K562 (cell line): ENCODE measurements around the gene SEH1L. TPM values are rescaled to one million over a fixed set of nuclear protein-coding genes. Genes with fewer than 3 reads are reported as not detected.

Experiments
- ELK3 ChIP-seq: fragments of 450-650 bp; formaldehyde crosslinking; IDR thresholded peaks from 2 replicates; pipeline ENCODE4 v1.4.0; 2020; ENCODE audit warnings: mild to moderate bottlenecking
- FIP1L1 ChIP-seq: fragments of 200-400 bp; formaldehyde crosslinking; IDR thresholded peaks from 2 replicates; pipeline ENCODE4 v1.6.1; 2018; ENCODE audit warnings: mild to moderate bottlenecking, low read depth, low read length; ENCODE audit not compliant: poor library complexity, severe bottlenecking
- HES1 ChIP-seq: fragments of 450-650 bp; IDR thresholded peaks from 2 replicates; pipeline ENCODE4 v1.6.1; 2016; ENCODE audit warnings: low read depth, mild to moderate bottlenecking, moderate library complexity
- HMGXB4 ChIP-seq: sonication (generic); formaldehyde crosslinking; IDR thresholded peaks from 2 replicates; pipeline ENCODE4 v1.8.1; 2023; ENCODE audit warnings: mild to moderate bottlenecking, missing genetic modification reagents
- HNRNPUL1 ChIP-seq: fragments of 200-400 bp; formaldehyde crosslinking; IDR thresholded peaks from 2 replicates; pipeline ENCODE4 v1.6.1; 2017; ENCODE audit warnings: low read length
- IRF1 ChIP-seq: sonication (generic); formaldehyde crosslinking; IDR thresholded peaks from 2 replicates; pipeline ENCODE4 v1.8.0; 2022; ENCODE audit warnings: missing genetic modification reagents, mild to moderate bottlenecking, borderline replicate concordance
- KAT7 ChIP-seq: sonication (generic); formaldehyde crosslinking; IDR thresholded peaks from 2 replicates; pipeline ENCODE4 v1.8.0; 2022; ENCODE audit warnings: missing genetic modification reagents, mild to moderate bottlenecking, borderline replicate concordance
- MCM7 ChIP-seq, 2 experiments: fragments of 450-650 bp; IDR thresholded peaks; 2 replicates each; pipeline ENCODE4 v1.6.1; 2016 to 2018
- MTA1 ChIP-seq: fragments of 450-650 bp; IDR thresholded peaks from 2 replicates; pipeline ENCODE4 v1.6.1; 2017; ENCODE audit warnings: borderline replicate concordance
- MYNN ChIP-seq, 2 experiments: sonication (generic); formaldehyde crosslinking in 1 of 2; IDR thresholded peaks; 2 replicates each; pipeline versions ENCODE4 v1.5.0 to v1.6.1; 2016 to 2020; ENCODE audit warnings: antibody characterized with exemption in 1 of 2, missing genetic modification reagents in 1 of 2
- PTBP1 ChIP-seq: fragments of 200-400 bp; formaldehyde crosslinking; IDR thresholded peaks from 2 replicates; pipeline ENCODE4 v1.6.1; 2017; ENCODE audit warnings: low read depth, low read length
- RUNX1 ChIP-seq: sonication (generic); IDR thresholded peaks from 2 replicates; pipeline ENCODE4 v1.6.1; 2016; ENCODE audit warnings: antibody characterized with exemption, low read depth
- SETDB1 ChIP-seq: IDR thresholded peaks from one replicate; pipeline ENCODE4 v1.6.1; 2012; ENCODE audit warnings: low read length, control low read depth, inconsistent platforms
- TRIM24 ChIP-seq, 2 experiments: fragments of 450-650 bp; IDR thresholded peaks; 2 replicates each; pipeline ENCODE4 v1.6.1; 2016
- TRIM28 ChIP-seq: fragments of 450-650 bp; IDR thresholded peaks from 2 replicates; pipeline ENCODE4 v1.6.1; 2017
- ZBTB11 ChIP-seq, 3 experiments: fragments of 200-800 bp in 1 of 3; fragments of 250-450 bp in 1 of 3; fragments of 450-650 bp in 1 of 3; sonication (Bioruptor Pico) in 1 of 3; sonication (Bioruptor generic) in 1 of 3; formaldehyde crosslinking in 1 of 3; IDR thresholded peaks; 2 replicates each; pipeline versions ENCODE4 v1.6.1 to v1.8.0; 2016 to 2022; ENCODE audit warnings: mild to moderate bottlenecking in 2 of 3, missing genetic modification characterization in 2 of 3, missing compliant biosample characterization in 1 of 3, moderate library complexity in 1 of 3
- ZNF224 ChIP-seq: sonication (generic); formaldehyde crosslinking; IDR thresholded peaks from 2 replicates; pipeline ENCODE4 v1.8.0; 2022; ENCODE audit warnings: mild to moderate bottlenecking, missing genetic modification reagents
- ZNF316 ChIP-seq: fragments of 450-650 bp; IDR thresholded peaks from 2 replicates; pipeline ENCODE4 v1.6.1; 2016
- ZNF354B ChIP-seq: fragments of 250-450 bp; sonication (Bioruptor Pico); IDR thresholded peaks from 2 replicates; pipeline ENCODE4 v1.4.0; 2020
- ZNF449 ChIP-seq: fragments of 250-450 bp; sonication (Bioruptor Pico); IDR thresholded peaks from 2 replicates; pipeline ENCODE4 v1.8.0; 2022; ENCODE audit warnings: moderate library complexity, mild to moderate bottlenecking, inconsistent platforms
- ZNF668 ChIP-seq: fragments of 250-450 bp; sonication (Bioruptor Pico); IDR thresholded peaks from 2 replicates; pipeline ENCODE4 v1.8.0; 2022; ENCODE audit warnings: mild to moderate bottlenecking, inconsistent platforms
- ZNF695 ChIP-seq: fragments of 450-650 bp; formaldehyde crosslinking; IDR thresholded peaks from 2 replicates; pipeline ENCODE4 v1.4.0; 2020; ENCODE audit warnings: mild to moderate bottlenecking, moderate library complexity
- polyA plus RNA-seq, 8 experiments: library from polyadenylated mRNA; depleted of rRNA in 4 of 8; stranded (reverse) in 5 of 8; unstranded in 3 of 8; fragments of >200 nt; fragmentation: Nextera tagmentation in 2 of 8; fragmentation: Illumina TruSeq in 1 of 8; extraction: Ambion mirVana in 2 of 8; extraction: Trizol in 1 of 8; gene quantifications; 2 replicates each; pipeline versions ENCODE4 v1.2.1 to v1.2.3, GENCODE V29; 2011 to 2014; ENCODE audit warnings: inconsistent platforms in 1 of 8, missing spikeins in 1 of 8
- total RNA-seq, 7 experiments: library from RNA; depleted of rRNA in 6 of 7; stranded (reverse); fragments of >200 nt in 6 of 7; fragmentation: Illumina TruSeq in 2 of 7; extraction: Trizol in 2 of 7; gene quantifications; 2 replicates each; pipeline versions ENCODE4 v1.2.1 to v1.2.3, GENCODE V29; 2011 to 2021; ENCODE audit warnings: low replicate concordance in 1 of 7

SEH1L gene
- total and polyA plus RNA-seq, 9 of the 15 experiments (the other 6 are each of a cell fraction or from before 2014, with no cell fraction given): 62.2 to 180 (median 108) TPM

GRCh38 chr18:12995424-12995823 lies 47.6 kb downstream of the SEH1L start (continued):
- TF ChIP-seq IRF1 (CRISPR knock-in tag): no peak
- TF ChIP-seq ZNF695: no peak
- TF ChIP-seq ZNF224 (CRISPR knock-in tag): no peak
- peak; percentile 91 for TF ChIP-seq TRIM28
- no peak for TF ChIP-seq MCM7 (IDR thresholded peaks at IDR 0.05)
- TF ChIP-seq ELK3 (CRISPR knock-in tag): no peak
- TF ChIP-seq RUNX1: no peak
- no peak for TF ChIP-seq HMGXB4 (CRISPR knock-in tag)
- TF ChIP-seq ZNF354B (CRISPR knock-in tag): no peak
- no peak for TF ChIP-seq PTBP1
- TF ChIP-seq ZNF316: peak; percentile 93
- TF ChIP-seq HNRNPUL1: no peak
- TF ChIP-seq MTA1: no peak
- no peak for TF ChIP-seq MYNN (IDR thresholded peaks at IDR 0.05)
- TF ChIP-seq MYNN (CRISPR knock-in tag; IDR thresholded peaks at IDR 0.05): no peak
- TF ChIP-seq TRIM24 (IDR thresholded peaks at IDR 0.05): peak; percentile 68 to 78
- no peak for TF ChIP-seq HES1
- TF ChIP-seq KAT7 (CRISPR knock-in tag): no peak
- no peak for TF ChIP-seq SETDB1
- TF ChIP-seq ZNF449 (CRISPR knock-in tag): no peak
- no peak for TF ChIP-seq ZBTB11 (CRISPR knock-in tag; IDR thresholded peaks at IDR 0.05)
- TF ChIP-seq FIP1L1: no peak
- no peak for TF ChIP-seq ZNF668 (CRISPR knock-in tag)
